Neural cell (in vitro differentiated cells): ENCODE measurements around the gene CAPN15.

Experiments
- EZH2 ChIP-seq: fragments of 200-600, 300-800 bp; shearing (Covaris generic), sonication (generic); IDR thresholded peaks from 2 replicates; pipeline ENCODE4 v1.6.1; 2014; ENCODE audit warnings: antibody characterized with exemption, low read length, borderline replicate concordance, mild to moderate bottlenecking; ENCODE audit not compliant: insufficient read depth, poor library complexity, severe bottlenecking
- MXI1 ChIP-seq: fragments of 450-650 bp; conservative IDR thresholded peaks from 2 replicates; pipeline ENCODE4 v1.6.1; 2014; ENCODE audit warnings: antibody characterized with exemption, mild to moderate bottlenecking; ENCODE audit not compliant: poor library complexity, severe bottlenecking
- RAD21 ChIP-seq: fragments of 450-650 bp; conservative IDR thresholded peaks from 2 replicates; pipeline ENCODE4 v1.6.1; 2014; ENCODE audit warnings: antibody characterized with exemption, mild to moderate bottlenecking, moderate library complexity
- TF ChIP-seq, protein P1 (sequence below): fragments of 450-650 bp; IDR thresholded peaks from 2 replicates; pipeline ENCODE4 v1.5.1; 2014; ENCODE audit warnings: antibody characterized with exemption, mild to moderate bottlenecking, moderate library complexity; ENCODE audit not compliant: poor library complexity, severe bottlenecking
- TF ChIP-seq, protein P2 (sequence below): IDR thresholded peaks from 2 replicates; pipeline ENCODE4 v1.6.1; 2012; ENCODE audit warnings: borderline replicate concordance

DNA sequence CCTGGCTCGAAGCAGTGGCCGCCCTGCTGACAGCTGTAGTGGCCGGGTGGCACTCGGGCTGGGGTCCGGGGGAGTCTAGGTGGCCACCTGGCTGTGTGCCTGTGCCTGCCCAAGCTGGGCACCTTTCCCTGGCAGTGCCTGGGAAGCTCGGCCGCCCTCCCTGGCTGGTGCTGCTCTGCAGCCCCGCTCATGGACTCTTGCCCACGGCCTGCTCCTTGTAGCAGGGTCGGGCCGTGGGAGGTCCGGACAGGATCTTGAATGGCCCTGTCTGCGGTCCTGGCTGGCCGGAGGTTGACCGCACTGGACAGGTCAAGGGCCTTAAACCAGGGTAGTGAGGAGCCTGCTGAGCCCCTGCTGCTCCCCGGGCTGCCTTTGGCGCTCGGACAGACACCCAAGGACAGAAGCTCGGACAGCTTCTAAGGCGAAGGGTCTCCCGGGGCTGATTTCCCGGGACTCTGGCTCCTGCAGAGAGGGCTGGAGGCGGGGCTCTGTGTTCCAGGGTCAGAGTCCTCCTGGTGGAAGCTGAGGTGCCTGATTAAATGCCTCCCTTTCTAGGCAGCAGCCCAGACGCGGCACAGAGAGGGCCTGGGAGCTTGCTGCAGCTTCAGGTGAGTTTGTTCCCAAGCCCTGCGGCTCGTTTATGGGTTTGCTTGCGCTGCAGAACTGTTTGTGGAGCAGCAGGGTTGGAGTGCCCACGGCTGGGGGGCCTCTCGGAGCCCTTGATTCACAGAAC, 6.0 kb downstream of the CAPN15 start:
- TF ChIP-seq, protein P1, sequence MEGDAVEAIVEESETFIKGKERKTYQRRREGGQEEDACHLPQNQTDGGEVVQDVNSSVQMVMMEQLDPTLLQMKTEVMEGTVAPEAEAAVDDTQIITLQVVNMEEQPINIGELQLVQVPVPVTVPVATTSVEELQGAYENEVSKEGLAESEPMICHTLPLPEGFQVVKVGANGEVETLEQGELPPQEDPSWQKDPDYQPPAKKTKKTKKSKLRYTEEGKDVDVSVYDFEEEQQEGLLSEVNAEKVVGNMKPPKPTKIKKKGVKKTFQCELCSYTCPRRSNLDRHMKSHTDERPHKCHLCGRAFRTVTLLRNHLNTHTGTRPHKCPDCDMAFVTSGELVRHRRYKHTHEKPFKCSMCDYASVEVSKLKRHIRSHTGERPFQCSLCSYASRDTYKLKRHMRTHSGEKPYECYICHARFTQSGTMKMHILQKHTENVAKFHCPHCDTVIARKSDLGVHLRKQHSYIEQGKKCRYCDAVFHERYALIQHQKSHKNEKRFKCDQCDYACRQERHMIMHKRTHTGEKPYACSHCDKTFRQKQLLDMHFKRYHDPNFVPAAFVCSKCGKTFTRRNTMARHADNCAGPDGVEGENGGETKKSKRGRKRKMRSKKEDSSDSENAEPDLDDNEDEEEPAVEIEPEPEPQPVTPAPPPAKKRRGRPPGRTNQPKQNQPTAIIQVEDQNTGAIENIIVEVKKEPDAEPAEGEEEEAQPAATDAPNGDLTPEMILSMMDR, result no peak
- TF ChIP-seq, protein P2, sequence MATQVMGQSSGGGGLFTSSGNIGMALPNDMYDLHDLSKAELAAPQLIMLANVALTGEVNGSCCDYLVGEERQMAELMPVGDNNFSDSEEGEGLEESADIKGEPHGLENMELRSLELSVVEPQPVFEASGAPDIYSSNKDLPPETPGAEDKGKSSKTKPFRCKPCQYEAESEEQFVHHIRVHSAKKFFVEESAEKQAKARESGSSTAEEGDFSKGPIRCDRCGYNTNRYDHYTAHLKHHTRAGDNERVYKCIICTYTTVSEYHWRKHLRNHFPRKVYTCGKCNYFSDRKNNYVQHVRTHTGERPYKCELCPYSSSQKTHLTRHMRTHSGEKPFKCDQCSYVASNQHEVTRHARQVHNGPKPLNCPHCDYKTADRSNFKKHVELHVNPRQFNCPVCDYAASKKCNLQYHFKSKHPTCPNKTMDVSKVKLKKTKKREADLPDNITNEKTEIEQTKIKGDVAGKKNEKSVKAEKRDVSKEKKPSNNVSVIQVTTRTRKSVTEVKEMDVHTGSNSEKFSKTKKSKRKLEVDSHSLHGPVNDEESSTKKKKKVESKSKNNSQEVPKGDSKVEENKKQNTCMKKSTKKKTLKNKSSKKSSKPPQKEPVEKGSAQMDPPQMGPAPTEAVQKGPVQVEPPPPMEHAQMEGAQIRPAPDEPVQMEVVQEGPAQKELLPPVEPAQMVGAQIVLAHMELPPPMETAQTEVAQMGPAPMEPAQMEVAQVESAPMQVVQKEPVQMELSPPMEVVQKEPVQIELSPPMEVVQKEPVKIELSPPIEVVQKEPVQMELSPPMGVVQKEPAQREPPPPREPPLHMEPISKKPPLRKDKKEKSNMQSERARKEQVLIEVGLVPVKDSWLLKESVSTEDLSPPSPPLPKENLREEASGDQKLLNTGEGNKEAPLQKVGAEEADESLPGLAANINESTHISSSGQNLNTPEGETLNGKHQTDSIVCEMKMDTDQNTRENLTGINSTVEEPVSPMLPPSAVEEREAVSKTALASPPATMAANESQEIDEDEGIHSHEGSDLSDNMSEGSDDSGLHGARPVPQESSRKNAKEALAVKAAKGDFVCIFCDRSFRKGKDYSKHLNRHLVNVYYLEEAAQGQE, result no peak
- no peak for TF ChIP-seq RAD21
- no peak for TF ChIP-seq MXI1
- TF ChIP-seq EZH2, result no peak
